ENCODE measurements around the gene NFXL1.

DNA sequence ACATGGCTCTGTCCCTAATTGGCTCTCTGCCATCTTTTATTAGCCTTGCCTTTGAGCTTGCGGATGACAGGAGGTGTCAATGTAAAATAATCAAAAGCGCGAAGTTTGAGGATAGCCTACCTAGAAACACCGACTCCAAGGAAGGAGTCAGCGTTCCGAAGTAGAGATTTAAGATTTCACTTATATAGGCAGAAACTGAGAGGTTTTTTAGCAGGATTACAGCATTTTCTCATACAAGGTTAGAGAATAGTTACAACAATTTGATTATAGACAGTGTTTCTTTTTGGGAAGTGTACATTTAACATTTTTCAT lies 499 bp upstream of the NFXL1 start:
- TF ChIP-seq, protein P1, sequence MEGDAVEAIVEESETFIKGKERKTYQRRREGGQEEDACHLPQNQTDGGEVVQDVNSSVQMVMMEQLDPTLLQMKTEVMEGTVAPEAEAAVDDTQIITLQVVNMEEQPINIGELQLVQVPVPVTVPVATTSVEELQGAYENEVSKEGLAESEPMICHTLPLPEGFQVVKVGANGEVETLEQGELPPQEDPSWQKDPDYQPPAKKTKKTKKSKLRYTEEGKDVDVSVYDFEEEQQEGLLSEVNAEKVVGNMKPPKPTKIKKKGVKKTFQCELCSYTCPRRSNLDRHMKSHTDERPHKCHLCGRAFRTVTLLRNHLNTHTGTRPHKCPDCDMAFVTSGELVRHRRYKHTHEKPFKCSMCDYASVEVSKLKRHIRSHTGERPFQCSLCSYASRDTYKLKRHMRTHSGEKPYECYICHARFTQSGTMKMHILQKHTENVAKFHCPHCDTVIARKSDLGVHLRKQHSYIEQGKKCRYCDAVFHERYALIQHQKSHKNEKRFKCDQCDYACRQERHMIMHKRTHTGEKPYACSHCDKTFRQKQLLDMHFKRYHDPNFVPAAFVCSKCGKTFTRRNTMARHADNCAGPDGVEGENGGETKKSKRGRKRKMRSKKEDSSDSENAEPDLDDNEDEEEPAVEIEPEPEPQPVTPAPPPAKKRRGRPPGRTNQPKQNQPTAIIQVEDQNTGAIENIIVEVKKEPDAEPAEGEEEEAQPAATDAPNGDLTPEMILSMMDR (IDR thresholded peaks at IDR 0.05): no peak
- TF ChIP-seq POLR2A (IDR thresholded peaks at IDR 0.05): no peak
